GM19372 (cell line): ENCODE measurements around the gene TRPV2.
"Not testable (repeated sequence)": the region's sequence is repeated elsewhere in the genome, so short reads cannot be mapped to it uniquely, and the experiment has no call there.

Source experiments
- ATAC-seq: cut with Tn5 transposase; IDR thresholded peaks from one replicate; pipeline ENCODE4 v1.9.1; 2021; ENCODE audit warnings: mild to moderate bottlenecking, low read depth, moderate library complexity; ENCODE audit not compliant: unreplicated experiment

Gene TRPV2

DNA sequence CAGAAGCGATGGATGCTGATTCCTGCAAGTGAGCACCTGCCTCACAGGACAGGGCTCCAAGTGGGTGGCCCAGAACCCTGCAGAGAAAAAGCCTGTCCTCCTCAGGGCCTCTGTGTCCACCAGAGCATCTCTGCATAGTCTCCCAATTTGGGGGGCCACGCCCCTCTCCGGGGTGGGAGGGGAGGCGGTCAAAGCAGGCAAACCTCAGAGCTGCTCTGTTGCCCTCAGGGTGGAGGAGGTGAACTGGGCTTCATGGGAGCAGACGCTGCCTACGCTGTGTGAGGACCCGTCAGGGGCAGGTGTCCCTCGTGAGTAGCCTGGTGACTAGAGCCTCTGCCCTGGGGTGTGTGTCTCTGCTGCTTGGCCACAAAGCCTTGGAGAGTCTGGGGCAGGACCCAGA lies 19.3 kb downstream of the TRPV2 start:
- ATAC-seq, result no peak

DNA sequence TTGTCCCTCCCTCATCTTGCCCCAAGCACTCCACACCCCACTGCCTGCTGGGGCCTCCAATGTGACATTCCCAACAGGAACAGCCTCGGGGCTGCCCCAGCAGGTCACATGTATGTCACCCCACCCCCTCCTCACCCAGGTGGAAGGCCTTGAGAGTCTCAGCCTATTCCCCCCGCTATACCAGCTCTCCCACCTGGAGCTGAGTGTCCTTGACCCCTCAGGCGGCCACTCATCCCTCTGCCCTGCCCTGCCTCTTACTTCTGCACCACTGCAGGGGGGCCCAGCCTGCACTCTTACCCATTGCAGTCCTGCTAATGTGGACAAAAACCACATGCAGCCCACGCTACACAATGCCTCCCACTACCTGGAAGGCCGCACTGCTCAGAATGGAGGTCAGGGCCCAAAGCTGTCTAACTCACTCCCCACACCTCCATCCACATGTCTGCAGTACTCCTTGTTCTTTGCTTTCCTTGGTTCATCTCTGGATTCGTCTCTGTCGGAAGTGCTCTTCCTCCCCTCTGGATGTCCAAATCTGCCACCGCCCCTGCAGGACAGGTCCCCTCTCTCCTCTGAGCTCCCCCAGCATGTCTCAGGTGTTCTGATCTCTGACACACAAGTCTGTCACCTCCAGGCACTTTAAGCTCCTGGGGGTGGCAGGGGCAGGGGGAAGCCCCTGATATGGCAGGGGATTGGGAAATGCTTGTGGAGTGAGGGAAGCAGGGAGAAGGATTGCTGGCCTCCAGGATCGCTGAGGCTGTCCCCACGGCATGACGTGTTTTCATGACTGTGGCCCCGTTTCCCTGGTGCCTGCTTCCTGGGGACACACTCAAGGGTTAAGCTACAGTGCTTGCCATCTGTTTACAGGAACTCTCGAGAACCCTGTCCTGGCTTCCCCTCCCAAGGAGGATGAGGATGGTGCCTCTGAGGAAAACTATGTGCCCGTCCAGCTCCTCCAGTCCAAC lies 20.8 kb downstream of the TRPV2 start:
- ATAC-seq, result no peak

DNA sequence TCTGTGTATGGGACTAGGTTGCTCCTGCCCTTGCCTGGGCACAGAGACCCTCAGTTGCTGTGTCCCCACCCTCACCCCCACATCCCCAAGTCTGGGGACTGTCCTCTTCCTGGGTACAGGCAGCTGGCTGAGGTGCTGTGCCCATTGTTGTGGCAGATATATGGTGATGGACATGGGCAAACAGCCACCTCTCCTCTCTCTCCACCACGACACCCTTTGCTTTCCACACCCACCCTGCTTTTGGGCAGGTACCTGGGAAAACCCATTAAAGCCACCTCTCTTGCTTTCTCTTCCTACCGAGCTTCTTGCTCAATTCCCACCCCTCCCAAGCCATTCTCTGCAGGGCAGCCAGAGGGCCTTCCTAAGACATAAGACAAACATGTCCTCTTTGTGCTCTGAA lies 21.7 kb downstream of the TRPV2 start:
- no peak for ATAC-seq

DNA sequence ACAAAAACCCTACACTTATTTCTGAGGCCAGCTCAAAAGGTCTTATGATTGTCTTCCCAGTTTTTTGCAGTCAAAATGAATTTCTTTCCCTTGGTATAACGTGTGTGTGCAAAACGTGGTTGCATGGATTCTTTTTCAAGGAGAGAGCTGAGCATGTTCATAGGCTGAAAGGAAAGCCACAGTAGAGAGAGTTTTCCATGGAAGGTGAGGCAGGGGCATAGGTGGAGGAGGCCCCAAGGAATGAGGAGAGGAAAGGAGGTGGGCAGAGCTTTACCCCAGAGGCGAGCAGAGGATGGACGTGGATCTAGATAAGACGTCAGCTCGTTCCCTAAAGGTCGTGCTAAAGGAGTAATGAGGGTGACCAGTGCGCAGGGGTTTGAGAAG lies 22.8 kb downstream of the TRPV2 start:
- ATAC-seq, result no peak

DNA sequence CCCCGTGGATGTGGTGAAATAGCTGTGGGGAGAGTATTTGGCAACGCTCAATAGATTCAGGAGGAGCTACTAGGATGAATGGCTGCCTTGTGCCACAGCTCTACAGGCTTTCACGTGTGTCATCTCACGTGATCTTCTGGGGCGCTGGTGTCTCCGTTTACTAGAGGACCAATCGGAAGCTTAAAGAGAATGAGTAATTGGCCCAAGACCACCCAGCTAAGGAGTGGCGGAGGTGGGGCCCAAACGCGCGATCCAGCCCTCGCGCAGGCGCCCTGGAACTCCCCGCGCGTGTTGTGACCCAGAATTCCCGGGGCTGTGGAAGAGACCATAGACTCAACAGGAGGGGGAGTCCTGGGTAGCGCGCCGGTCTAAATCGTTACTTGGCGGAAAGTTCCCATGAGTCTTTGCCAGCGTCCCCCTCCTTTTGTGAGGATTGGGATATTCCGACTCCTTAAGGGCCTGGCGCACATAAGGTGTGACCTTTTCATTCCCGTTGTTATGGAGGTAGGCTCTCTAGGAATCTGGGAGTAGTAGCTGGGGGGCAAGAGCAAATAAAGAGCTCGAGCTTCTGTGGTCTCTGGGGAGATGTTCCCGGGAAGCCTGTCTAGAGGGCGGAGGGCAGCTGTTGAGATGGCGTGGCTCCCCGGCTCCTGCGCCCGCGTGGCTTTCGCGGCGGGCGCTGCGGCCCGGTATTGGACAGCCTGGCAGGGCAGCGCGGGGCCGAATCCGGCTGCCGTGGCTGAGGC lies 23.4 kb downstream of the TRPV2 start:
- ATAC-seq, result peak; percentile 77

DNA sequence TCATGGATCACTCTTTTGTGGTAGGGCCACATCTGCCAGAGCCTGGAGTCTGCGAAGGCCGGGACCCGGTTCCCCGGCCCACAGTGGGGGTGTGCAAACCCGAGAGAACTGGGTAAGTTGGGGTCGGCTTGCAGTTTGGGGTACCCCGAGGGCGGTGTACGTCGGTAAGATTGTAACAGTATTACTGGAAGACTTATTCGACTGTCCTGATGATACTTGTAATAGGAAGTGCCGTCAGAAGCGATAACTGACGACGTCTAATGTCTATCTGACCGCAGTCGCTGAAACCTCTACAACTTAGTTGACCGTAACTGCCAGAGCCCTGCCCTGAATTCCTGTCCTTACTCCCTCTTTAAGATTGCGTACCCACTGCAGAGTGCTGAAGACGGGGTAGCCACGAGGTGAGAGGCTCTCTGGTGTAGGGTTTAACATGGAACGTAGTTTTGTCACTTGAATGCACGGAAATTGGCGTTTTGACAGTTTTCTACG lies 24.0 kb downstream of the TRPV2 start:
- ATAC-seq, result no peak

DNA sequence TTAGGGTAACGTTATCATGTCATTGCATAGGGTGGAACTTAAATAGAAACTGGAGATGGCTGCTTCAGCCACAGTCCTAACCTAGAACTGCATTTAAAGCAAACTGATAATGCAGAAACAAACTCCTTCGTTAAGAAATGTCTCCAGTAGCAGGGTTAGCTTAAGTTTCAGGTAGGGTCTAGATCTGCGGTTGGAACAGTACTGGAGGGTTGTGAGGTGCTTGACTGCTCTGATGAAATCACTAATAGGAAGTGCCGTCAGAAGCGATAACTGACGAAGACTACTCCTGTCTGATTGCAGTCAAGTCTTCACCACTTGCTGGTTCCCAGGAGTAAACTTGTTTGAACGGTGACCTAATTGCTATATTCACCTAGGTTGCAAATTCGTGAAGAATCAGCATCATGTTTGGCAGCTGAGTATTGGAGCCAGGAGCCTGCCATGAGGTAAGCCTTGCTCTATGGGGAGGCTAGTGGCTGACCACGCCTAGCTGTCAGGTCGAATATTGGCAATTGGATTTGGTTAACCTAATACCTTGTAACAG lies 24.5 kb downstream of the TRPV2 start:
- ATAC-seq, result no peak

DNA sequence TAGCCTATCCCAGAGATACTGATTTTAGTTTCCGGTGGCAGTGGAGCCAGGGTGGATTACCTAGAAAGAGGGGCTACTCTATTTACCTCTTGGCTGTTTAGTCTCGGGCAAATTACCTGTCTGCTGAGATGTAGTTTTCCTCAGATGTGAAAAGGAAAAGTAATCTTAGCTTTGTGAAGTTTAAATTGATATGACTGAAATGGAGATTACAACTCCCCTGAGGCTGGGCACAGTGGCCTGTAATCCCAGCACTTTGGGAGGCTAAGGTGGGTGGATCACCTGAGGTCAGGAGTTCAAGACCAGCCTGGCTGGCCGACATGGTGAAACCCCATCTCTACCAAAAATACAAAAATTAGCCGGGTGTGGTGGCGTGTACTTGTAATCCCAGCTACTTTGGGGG lies 25.0 kb downstream of the TRPV2 start:
- ATAC-seq, result not testable (repeated sequence)

DNA sequence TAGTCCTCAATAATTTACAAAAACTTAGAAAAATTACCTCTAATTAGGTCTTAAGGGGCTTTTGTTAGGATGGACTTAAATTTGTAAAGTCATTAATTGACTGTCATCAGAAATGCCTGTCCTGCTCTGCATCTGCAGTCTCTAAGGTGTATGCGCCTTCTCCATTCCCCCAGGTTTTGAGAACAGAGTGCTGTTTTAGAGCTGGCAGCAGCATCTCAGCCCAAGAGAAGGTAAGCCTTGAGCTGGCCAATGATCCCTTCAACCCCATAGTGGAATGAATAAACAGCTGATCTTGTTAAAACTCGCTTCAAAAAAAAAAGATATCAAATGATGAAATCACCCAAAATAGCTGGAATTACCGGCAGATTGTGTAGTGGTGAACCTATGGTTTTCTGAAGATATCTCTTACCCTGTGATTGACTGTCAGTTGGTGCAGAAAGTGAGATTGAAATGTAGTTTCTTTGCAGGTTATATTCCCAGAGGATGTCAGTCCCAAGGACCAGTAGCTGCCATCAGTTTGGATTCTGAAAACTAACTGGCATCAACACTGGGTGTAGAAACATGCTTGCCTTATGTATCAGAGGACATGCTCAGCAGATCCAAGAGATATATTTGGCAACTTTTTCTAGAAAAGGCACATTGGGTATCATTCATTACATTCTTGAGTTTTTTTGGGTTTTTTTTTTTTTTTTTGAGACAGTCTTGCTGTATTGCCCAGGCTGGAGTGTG lies 25.7 kb downstream of the TRPV2 start:
- no peak for ATAC-seq

DNA sequence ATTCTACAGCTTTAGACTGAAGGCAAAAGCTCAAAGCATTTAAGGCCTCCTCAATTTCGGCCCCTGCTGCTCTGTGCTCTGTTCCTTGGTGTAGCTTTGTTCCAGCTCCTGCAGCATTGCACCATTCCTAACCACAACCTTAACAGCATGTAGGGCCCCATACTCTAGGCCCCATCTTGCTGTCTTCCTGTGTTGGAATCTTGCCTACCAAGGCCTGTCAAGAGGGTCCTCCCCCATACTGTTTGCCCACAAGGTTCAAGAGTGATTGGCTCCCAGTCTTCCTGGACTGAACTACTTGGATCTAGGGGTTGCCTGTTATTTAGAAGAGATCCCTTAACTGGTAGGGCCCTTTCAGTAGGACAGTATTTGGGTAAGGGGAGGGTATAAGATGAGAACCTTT lies 26.8 kb downstream of the TRPV2 start:
- ATAC-seq, result no peak

DNA sequence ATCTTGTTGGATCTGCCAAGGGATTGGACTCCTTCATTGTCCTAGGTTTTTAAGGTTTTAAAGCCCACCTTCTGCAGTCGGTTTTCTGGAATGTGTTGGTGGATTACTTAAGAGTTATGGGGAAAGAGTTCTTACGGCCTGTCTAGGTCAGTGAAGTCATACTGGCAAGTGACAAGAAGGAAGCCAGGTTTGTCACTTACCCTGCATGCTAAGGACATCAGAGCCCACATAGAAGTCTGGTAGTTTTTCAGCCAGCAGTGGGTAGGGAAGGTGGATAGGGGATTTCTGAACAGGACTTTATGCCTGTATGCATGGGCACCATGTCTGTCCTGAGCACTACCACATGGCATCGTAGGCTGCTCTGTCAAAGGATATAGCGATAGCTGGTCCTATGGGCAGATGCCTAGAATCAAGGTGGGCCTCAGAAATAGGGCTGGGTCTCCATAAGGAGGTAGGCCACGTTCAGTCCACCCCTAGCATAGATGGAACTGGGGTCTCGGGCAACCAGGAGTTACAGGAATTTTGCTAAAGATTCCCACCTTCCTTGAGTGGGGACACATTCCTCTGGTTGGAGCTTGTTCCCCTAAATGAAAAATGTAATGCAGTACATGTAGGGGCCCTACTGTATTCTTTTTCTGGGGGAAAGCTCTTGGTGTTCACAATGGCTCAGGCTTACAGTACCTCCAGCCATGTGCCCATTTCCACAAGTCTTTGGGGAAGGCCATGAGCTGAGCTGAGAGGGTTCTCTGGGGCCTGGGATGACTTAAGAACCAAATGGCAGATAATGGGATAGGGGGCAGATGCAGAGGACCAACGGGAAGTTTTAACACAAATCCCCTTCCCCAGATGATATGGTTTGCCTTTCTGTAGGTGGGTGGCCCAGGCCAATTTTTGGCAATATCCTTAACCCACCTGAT lies 27.5 kb downstream of the TRPV2 start:
- ATAC-seq, result no peak

DNA sequence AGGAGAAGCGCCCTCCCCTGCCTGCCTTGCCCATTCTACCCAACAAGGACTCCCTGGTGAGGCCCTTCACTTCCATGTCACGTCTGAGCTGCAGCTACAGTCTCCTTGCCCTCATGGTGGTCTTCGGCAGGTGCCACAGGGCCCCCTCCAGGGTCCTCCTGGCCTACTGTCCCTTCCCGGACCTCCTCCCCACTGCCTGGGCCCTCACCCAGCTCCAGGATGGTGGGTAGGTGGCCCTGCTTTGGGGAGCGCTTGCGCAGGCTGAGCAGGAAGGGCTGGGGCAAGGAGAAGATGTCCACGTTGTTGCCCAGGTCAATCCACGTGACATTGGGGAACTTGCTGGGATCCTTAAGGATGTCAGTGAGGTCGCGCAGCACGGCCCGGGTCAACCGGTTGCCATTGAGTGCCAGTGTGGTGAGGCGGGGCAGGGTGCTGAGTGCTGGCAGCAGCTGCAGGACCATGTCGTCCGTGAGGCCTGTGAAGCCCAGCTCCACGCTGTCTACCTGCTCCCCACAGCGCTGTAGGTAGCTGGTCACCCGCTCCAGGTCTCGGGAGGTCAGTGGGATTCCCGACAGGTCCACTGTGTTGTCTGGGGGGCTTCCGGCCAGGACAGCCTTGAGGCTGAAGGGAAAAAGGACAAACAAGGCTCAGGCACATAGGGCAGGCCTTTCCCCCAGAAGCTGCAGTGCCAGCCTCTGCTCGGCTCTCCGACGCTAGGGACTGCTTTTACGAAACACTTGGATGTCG lies 28.3 kb downstream of the TRPV2 start:
- ATAC-seq, result no peak

DNA sequence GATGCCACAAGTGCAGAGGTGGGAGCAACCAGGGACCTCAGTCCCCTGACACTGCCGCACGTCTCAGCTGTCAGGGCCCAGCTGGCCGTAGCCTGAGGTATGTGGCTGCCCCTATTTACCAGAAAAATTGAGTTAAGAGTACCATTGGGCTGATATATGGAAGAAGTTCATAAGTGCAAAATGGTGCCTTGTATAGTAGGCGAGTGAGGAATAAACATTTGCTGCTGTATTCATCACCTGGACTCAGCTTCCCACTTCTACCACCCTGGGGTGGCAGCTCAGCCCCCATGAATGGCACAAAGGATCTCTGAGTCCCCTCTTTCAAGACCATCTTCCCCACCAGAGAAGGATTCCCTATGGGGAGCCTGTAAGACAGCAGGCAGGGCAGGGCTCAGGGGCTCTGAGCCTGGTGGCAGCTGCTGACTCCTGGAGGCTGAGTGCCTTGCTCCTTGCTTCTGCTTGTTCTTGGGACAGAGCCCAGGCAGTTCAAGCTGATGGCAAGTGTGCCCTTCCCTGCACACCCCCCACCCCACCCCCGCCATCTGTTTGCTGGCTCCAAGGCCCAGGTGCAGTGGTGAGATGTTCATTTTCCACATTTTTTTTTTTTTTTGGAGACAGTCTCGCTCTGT lies 29.0 kb downstream of the TRPV2 start:
- no peak for ATAC-seq

DNA sequence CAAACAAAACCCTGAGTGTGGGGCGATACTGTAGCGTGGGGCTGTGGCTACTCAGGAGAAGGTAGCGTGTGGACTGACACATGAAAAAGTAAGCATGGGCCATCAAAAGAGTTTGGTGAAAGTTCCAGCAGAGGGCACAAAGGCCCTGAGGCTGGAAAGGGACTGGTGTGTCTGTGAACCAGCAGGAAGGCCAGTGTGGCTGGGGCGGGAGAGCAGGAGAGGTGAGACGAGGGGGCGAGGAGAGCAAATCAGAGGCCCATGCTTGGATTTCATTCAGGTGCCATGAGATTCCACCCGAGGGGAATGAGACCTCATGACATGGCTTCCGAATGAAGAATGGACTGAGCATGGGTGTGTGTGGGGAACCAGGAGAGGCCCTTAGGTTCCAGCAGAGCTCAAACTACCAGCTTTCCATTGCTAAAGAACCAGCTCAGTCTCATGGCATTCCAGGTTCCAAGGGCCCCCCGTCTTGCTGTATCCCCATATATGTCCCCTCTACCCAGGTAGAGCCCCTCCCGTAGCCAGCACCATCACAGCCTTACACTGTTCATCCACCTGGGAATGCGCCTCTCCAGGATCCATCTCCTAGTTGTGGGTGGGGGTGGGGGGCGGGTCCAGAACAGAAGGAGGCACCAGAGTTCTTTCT lies 31.1 kb downstream of the TRPV2 start:
- no peak for ATAC-seq

DNA sequence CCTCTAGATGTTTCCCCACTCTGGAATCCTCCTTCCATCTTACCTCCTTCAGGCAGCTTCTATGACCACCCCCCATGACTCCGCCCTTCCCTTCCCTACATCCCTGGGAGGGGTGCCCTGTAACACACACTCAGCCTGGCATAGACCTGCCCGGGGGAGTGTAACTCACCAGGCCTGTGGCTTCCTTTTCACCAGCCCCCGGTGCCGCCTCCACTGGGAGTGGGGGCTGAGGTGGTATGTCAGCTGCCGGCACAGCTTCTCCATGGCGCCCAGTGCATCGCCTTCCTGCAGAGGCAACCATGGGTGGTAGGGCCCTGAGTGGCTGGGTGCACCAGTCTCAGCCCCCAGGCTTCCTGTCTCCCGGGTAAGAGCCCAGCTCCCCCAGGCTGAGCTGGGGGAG lies 32.3 kb downstream of the TRPV2 start:
- no peak for ATAC-seq

DNA sequence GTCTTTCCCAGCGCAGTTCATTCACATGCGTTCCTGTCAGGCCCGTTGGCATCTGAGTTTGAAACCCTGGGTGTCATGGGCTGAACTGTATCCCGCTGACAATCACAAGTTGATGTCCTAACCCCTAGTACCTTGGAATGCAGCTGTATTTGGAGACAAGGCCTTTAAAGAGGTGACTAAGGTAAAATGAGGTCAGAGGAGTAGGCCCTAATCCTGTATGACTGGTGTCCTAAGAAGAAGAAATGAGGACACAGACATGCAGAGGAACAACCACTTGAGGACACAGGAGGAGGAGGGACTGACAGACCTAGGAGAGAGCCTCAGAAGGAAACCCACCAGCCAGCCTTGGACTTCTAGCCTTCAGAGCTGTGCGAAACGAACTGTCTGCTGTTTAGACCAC lies 33.1 kb downstream of the TRPV2 start:
- no peak for ATAC-seq

DNA sequence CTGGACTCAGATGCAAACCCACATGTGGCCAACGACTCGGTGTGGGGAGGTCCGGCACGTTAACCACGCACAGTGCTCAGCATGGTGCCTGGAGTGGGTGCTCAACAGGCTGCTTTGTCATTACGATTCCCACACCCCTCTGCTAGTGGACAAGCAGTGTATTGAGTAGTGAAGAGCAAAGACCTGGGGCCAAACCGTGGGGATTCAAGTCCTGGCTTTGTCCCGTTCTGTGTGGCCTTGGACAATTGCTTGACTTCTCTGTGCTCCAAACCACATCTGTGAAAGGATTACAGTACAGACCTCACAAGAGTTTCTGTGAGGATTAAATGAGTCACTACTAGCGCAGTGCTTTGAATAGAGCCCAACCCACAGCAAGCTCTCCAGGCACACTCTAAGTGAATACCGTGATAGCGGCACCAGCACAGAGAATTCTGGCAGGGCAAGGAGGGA lies 33.8 kb downstream of the TRPV2 start:
- ATAC-seq, result no peak

DNA sequence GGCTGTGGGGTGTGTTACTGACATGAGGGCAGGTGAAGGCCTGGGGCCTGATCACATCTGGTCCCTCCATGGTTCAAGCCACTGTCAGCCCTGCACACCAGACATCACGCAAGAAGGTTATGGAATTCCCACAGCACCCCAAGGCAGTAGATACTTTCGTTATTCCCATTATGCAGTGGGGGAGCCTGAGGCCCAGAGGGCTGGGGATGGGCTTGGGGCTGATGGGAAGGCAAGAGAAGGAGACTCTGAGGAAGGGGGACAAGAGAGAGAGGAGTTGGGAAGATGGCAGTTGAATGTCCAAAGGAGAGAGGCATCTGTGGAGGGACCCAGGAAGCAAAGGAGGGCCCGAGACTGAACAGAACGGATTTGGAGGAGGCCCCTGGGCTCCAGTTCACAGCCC lies 34.7 kb downstream of the TRPV2 start:
- no peak for ATAC-seq
